ENCODE data around the gene LPP.

DNA sequence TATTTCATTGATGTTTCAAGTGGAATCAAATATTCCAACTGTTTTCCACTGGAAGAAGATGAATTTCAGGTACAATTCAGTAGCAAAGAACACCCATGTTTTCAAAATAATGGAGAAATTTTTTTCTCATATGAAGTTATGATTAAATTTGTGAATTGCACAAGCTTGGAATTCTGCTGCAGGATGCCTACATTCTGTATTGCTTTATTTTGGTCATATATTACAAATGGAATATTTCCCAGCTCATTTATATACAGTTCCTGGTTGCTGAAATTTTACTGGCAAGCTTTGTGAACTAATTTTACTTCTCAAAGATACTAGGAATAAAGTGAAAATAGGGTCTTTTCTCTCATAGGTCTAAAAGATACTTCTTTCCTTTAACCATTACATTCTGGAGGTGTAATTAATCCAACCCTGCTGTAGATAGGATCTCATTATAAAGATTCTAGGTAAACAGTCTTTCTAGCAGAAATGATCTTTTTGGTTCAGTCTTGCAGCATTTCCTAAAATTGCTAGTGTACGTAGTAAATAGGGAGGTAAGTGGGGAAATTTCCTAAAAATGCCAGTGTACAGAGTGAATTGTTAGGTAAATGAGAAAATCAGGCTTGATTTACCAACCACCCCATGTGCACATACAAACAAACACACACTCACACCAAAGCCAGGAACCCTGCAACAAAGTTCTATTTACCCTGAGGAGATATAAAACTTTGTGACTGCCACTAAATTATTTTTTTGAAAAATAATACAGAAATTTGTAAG is 624.3 kb downstream of the LPP start:
- TF ChIP-seq, protein P1, sequence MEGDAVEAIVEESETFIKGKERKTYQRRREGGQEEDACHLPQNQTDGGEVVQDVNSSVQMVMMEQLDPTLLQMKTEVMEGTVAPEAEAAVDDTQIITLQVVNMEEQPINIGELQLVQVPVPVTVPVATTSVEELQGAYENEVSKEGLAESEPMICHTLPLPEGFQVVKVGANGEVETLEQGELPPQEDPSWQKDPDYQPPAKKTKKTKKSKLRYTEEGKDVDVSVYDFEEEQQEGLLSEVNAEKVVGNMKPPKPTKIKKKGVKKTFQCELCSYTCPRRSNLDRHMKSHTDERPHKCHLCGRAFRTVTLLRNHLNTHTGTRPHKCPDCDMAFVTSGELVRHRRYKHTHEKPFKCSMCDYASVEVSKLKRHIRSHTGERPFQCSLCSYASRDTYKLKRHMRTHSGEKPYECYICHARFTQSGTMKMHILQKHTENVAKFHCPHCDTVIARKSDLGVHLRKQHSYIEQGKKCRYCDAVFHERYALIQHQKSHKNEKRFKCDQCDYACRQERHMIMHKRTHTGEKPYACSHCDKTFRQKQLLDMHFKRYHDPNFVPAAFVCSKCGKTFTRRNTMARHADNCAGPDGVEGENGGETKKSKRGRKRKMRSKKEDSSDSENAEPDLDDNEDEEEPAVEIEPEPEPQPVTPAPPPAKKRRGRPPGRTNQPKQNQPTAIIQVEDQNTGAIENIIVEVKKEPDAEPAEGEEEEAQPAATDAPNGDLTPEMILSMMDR (IDR thresholded peaks at IDR 0.05; ENCODE audit: low read length) = no peak
- TF ChIP-seq EZH2 (IDR thresholded peaks at IDR 0.05; ENCODE audit: borderline replicate concordance, low read length) = no peak
